Esophagus (tissue), 2 donors: ENCODE measurements around the gene ENPEP. TPM values are rescaled to one million over a fixed set of nuclear protein-coding genes. Genes with fewer than 3 reads are reported as not detected.
"Not testable (repeated sequence)": the region's sequence is repeated elsewhere in the genome, so short reads cannot be mapped to it uniquely, and the experiment has no call there.

Experiments used
- H3K27ac ChIP-seq, 2 donors: one replicate each; pipeline ENCODE4 v1.5.1; 2013; ENCODE audit warnings: low read depth in 2 of 2, mild to moderate bottlenecking in 2 of 2, inconsistent platforms in 1 of 2, low read length in 1 of 2, moderate library complexity in 1 of 2
- H3K27me3 ChIP-seq, 2 donors: one replicate each; pipeline ENCODE4 v1.6.1; 2013; ENCODE audit warnings: low read length in 2 of 2, control low read depth in 1 of 2, mild to moderate bottlenecking in 1 of 2; ENCODE audit not compliant: insufficient read depth in 2 of 2, control insufficient read depth in 1 of 2
- H3K36me3 ChIP-seq, 2 donors: one replicate each; pipeline ENCODE4 v1.6.1; 2013; ENCODE audit warnings: low read length in 1 of 2; ENCODE audit not compliant: control insufficient read depth in 2 of 2, insufficient read depth in 2 of 2
- H3K4me1 ChIP-seq, 2 donors: one replicate each; pipeline ENCODE4 v1.6.1; 2013; ENCODE audit warnings: low read length in 1 of 2; ENCODE audit not compliant: control insufficient read depth in 2 of 2, insufficient read depth in 2 of 2
- H3K4me3 ChIP-seq, 2 donors: one replicate each; pipeline ENCODE4 v1.5.1; 2013; ENCODE audit warnings: low read length in 2 of 2, mild to moderate bottlenecking in 2 of 2, low read depth in 1 of 2, moderate library complexity in 1 of 2
- H3K9me3 ChIP-seq, 2 donors: one replicate each; pipeline ENCODE4 v1.6.1; 2013; ENCODE audit warnings: mild to moderate bottlenecking in 2 of 2, low read depth in 1 of 2, low read length in 1 of 2, moderate library complexity in 1 of 2; ENCODE audit not compliant: control insufficient read depth in 2 of 2, insufficient read depth in 1 of 2
- WGBS, 2 donors: extraction: QIAGEN DNeasy Blood & Tissue Kit; methylation state at CpG; one replicate each; pipeline ENCODE4 v1.1.7; 2013; 5-methylcytosine and 5-hydroxymethylcytosine counted together
- polyA plus RNA-seq, 2 donors: library from polyadenylated mRNA; stranded (reverse); fragments of 200-250 nt; gene quantifications; one replicate each; pipeline ENCODE4 v1.2.3, GENCODE V29; 2013
- donor health status: healthy with polysubstance abuse.
- donor health status: Bipolar disorder and iron deficiency.

ENPEP gene
- polyA plus RNA-seq, 2 donors: 0.10 to 0.20 TPM

- no peaks in the 10 kb centered on the region for H3K36me3 ChIP-seq
- H3K9me3 ChIP-seq: no peaks in the 10 kb centered on the region
- no peak overlapping the region for H3K4me3 ChIP-seq
- 45 to 58% methylated on average over 2 of the region's 2 CpGs for whole genome bisulfite sequencing, 2 donors
- no peaks in the 10 kb centered on the region for H3K27me3 ChIP-seq
- no peaks in the 10 kb centered on the region for H3K4me1 ChIP-seq
- no peak overlapping the region for H3K27ac ChIP-seq
Observed at GRCh38 chr4:110533590-110533910, 57.6 kb downstream of the ENPEP start.

GRCh38 chr4:110533940-110534339 lies 58.0 kb downstream of the ENPEP start:
- Histone ChIP-seq H3K9me3 (no peaks in the 10 kb centered on the region), H3K27ac (no peak overlapping the region), H3K4me3 (no peak overlapping the region), H3K4me1 (no peaks in the 10 kb centered on the region), H3K36me3 (no peaks in the 10 kb centered on the region), H3K27me3 (no peaks in the 10 kb centered on the region)
- WGBS, 2 donors: 37 to 44% methylated on average over 3 of the region's 3 CpGs

DNA sequence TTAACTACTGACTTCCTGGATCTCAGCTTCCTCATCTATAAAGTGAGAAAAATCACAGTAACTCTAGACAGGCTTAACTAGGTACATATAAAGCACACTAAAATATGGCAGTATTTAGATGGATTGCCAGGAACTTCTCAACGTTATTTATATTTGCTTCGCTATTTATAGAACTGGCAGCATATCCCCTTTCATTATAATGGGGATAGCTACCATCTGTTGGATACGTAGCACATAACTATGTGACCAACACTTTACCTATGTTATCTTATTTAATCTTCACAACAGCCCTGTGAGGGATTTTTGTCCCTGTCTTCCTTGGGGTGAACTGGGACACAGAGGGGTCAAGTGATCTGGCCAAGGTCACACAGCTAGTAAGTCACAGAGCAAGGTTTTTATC lies 64.6 kb downstream of the ENPEP start:
- H3K27ac ChIP-seq: peak overlapping the region; percentile 26 to 29
- WGBS, 2 donors: 44 to 50% methylated on average over 3 of the region's 3 CpGs
- H3K9me3 ChIP-seq: no peaks in the 10 kb centered on the region

GRCh38 chr4:110540982-110541451 lies 65.1 kb downstream of the ENPEP start:
- Histone ChIP-seq H3K27me3 (no peaks in the 10 kb centered on the region), H3K9me3 (no peaks in the 10 kb centered on the region), H3K4me3 (no peak overlapping the region), H3K4me1 (no peaks in the 10 kb centered on the region), H3K27ac (peak overlapping the region in 1 of 2 donors; percentile 29), H3K36me3 (no peaks in the 10 kb centered on the region)
- 28 to 38% methylated on average over 1 of the region's 1 CpG for WGBS, 2 donors

More for the DNA sequence above, 64.6 kb downstream of the ENPEP start:
- Histone ChIP-seq H3K36me3 (no peaks in the 10 kb centered on the region), H3K4me1 (no peaks in the 10 kb centered on the region), H3K4me3 (no peak overlapping the region), H3K27me3 (no peaks in the 10 kb centered on the region)

DNA sequence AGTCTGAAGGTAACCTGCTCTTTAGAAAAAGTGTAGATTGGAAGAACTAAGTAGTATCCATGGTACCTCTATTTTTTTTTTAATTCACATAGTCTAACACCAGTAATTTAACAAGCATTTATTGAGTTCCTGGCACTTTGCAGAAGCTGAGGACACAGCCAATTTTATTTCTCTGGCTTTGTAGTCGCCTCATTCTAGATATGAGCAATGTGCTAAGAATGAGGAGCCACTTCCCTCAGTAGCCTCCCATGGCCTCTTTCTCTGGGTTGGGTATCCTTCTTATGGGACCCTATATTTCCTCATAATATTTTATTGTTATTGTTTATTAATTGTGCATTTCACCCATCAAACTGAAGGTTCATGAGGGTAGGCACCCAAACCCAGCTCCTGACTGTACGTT lies 67.6 kb downstream of the ENPEP start:
- H3K9me3 ChIP-seq: no peaks in the 10 kb centered on the region
- WGBS, 2 donors: 66 to 88% methylated on average over 2 of the region's 2 CpGs

GRCh38 chr4:110544594-110544993 lies 68.6 kb downstream of the ENPEP start:
- no peaks in the 10 kb centered on the region for H3K27me3 ChIP-seq
- no peaks in the 10 kb centered on the region for H3K36me3 ChIP-seq
- no peaks in the 10 kb centered on the region for H3K4me1 ChIP-seq
- no peak overlapping the region for H3K27ac ChIP-seq
- H3K9me3 ChIP-seq: no peaks in the 10 kb centered on the region
- H3K4me3 ChIP-seq: no peak overlapping the region

More for the DNA sequence above, 67.6 kb downstream of the ENPEP start:
- no peak overlapping the region for H3K4me3 ChIP-seq
- H3K36me3 ChIP-seq: no peaks in the 10 kb centered on the region
- no peak overlapping the region for H3K27ac ChIP-seq
- H3K4me1 ChIP-seq: no peaks in the 10 kb centered on the region
- no peaks in the 10 kb centered on the region for H3K27me3 ChIP-seq

DNA sequence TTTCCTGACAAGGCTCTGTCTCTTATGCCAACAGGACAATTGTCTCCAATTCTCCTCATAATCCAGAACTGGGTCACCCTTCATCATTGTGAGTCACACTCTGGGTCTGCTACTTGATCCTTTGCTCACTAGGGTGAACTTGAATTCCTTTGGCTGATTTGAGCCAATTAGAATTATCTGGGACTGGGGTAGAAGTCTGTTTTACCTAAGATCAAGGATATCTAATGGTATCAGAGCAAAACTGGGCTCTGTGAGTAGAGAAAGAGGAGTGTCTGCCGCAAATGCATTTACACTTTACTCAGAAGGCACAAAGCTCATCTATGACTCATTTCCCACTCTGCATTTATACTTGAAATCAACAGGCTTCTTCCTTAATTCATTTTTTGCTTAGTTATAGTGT lies 74.3 kb downstream of the ENPEP start:
- Histone ChIP-seq H3K4me3 (no peak overlapping the region), H3K36me3 (no peaks in the 10 kb centered on the region), H3K27me3 (no peaks in the 10 kb centered on the region), H3K4me1 (no peaks in the 10 kb centered on the region), H3K9me3 (no peaks in the 10 kb centered on the region), H3K27ac (no peak overlapping the region)
- WGBS, 2 donors: 75 to 76% methylated on average over 1 of the region's 1 CpG

- H3K27ac ChIP-seq: no peak overlapping the region
- no peaks in the 10 kb centered on the region for H3K36me3 ChIP-seq
- no peaks in the 10 kb centered on the region for H3K4me1 ChIP-seq
- 74 to 76% methylated on average over 2 of the region's 2 CpGs for WGBS, 2 donors
- H3K4me3 ChIP-seq: no peak overlapping the region
- no peaks in the 10 kb centered on the region for H3K9me3 ChIP-seq
- H3K27me3 ChIP-seq: no peaks in the 10 kb centered on the region
Observed at GRCh38 chr4:110553197-110553596, 77.2 kb downstream of the ENPEP start.

- Histone ChIP-seq H3K9me3 (no peaks in the 10 kb centered on the region), H3K27me3 (no peaks in the 10 kb centered on the region), H3K4me3 (no peak overlapping the region), H3K4me1 (no peaks in the 10 kb centered on the region), H3K36me3 (no peaks in the 10 kb centered on the region), H3K27ac (no peak overlapping the region)
- WGBS, 2 donors: 84 to 85% methylated on average over 6 of the region's 6 CpGs
Observed at GRCh38 chr4:110567214-110567613, 91.3 kb downstream of the ENPEP start.

DNA sequence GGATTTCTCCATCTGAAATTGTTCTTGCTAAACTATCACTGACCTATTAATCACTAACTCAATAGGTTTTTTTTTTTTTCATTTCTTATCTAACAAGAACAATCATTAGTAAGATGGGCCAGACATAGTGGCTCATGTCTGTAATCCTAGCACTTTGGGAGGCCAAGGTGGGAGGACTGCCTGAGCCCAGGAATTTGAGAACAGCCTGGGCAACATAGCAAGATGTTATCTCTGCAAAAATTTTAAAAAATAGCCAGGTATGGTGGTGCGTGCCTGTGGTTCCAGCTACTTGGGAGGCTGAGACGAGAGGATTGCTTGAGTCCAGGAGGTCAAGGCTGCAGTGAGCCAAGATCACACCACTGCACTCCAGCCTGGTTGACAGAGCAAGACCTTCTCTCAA lies 100.7 kb downstream of the ENPEP start:
- 90 to 96% methylated on average over 2 of the region's 2 CpGs for WGBS, 2 donors
- H3K27ac ChIP-seq, H3K9me3 ChIP-seq: not testable (repeated sequence)

More for the DNA sequence above, 100.7 kb downstream of the ENPEP start:
- H3K4me1 ChIP-seq, H3K4me3 ChIP-seq, H3K27me3 ChIP-seq, H3K36me3 ChIP-seq: not testable (repeated sequence)
